ENCODE measurements around the gene ZMAT5.

The ZMAT5 gene

DNA sequence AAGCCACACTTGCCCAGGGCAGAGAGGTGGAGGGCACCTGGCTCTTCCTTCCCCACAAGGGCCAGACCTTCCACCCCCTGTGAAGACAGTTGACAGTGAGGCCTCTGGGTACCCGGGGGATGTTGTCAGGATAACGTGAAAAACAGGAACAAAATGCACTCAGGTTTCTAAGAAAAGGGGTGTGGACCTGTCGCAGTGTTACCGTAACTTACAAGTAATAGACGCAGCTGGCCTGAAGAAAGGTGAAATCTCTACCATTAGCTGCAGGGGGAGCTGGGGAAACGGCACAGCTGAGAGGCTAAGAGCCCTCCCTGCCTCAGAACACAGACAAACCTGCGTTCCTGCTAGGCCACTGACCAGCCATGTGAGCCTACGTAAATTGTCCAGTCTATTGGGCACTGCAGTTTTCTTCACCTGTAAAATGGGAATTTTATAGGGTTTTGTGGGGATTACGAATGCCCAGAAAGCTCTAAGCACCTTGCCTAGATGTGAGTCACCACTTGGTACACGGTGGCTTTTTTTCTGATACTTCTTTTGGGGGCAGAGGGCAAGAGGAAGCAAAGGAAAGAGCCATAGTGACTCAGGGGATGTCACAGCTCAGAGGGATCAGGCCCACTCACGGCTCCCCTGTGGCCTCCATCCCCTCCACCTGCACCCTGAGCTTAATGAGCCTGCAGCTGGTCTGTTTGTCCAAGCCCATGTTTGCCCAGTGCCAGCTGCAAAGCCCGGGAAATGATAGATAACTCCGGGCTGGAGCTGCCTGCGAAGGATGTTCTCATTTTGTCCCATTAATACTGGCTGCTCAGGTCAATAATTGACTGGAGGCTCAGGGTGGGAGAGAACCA lies 65.4 kb downstream of the ZMAT5 start:
- no peak for DNase-seq (ENCODE audit: low read depth, low spot score)
- no peak overlapping the region for H3K4me3 ChIP-seq (ENCODE audit: low read length)

- H3K4me3 ChIP-seq (ENCODE audit: low read length) = no peak overlapping the region
- DNase-seq (ENCODE audit: low read depth, low spot score) = no peak
These were observed 66.0 kb downstream of the ZMAT5 start for GRCh38 chr22:29700900-29701154.

GRCh38 chr22:29700206-29700899 lies 66.5 kb downstream of the ZMAT5 start:
- H3K4me3 ChIP-seq (ENCODE audit: low read length) = no peak overlapping the region
- DNase-seq (ENCODE audit: low read depth, low spot score) = no peak

- DNase-seq (ENCODE audit: low read depth, low spot score) = no peak
- no peak overlapping the region for H3K4me3 ChIP-seq (ENCODE audit: low read length)
These were observed 68.8 kb downstream of the ZMAT5 start for GRCh38 chr22:29697853-29698598.

- DNase-seq (ENCODE audit: low read depth, low spot score) = no peak
- no peak overlapping the region for H3K4me3 ChIP-seq (ENCODE audit: low read length)
These were observed 71.5 kb downstream of the ZMAT5 start for GRCh38 chr22:29695129-29695926.

DNA sequence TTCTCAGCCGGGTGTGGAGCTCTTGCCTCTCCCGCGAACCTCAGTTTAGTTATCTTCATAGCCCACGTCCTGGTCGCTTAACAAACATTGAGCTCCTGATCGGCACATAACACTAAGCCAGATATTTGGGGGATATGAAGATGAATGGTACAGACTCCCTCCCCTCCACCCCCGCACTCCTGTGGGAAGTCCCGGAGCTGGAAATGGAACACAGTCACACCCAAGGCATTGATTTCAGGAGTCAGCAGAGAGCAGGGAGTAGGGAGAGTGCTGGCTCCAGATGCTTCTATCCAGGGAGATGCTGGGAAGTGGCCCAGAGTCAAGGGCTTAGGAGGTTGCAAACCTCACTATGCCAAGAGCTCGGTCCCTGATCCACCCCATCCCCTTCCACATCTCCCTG lies 73.1 kb downstream of the ZMAT5 start:
- no peak overlapping the region for H3K4me3 ChIP-seq (ENCODE audit: low read length)
- no peak for DNase-seq (ENCODE audit: low read depth, low spot score)

DNA sequence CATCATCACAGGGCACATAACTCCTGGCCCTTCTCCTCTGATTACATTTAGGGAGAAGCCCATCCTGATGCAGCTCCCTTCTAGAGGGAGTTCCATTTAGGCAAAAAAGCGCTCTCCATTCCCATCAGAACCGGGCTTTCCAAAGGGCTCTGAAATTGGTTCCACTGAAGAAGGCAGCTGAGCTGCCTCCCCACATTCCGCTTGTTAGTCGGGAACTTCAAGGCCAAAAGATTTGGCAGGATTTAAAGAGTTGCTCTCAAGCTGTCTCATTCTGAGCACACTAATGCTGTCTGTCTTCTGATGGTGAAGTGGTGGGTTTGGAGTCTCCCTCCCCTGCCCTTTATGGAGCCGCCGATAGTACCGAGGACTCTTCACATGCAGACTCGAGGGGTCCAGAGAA lies 73.6 kb downstream of the ZMAT5 start:
- no peak for DNase-seq (ENCODE audit: low read depth, low spot score)
- no peak overlapping the region for H3K4me3 ChIP-seq (ENCODE audit: low read length)

GRCh38 chr22:29692327-29692640 lies 74.5 kb downstream of the ZMAT5 start:
- peak; percentile 28 for DNase-seq (ENCODE audit: low read depth, low spot score)
- H3K4me3 ChIP-seq (ENCODE audit: low read length) = no peak overlapping the region

DNA sequence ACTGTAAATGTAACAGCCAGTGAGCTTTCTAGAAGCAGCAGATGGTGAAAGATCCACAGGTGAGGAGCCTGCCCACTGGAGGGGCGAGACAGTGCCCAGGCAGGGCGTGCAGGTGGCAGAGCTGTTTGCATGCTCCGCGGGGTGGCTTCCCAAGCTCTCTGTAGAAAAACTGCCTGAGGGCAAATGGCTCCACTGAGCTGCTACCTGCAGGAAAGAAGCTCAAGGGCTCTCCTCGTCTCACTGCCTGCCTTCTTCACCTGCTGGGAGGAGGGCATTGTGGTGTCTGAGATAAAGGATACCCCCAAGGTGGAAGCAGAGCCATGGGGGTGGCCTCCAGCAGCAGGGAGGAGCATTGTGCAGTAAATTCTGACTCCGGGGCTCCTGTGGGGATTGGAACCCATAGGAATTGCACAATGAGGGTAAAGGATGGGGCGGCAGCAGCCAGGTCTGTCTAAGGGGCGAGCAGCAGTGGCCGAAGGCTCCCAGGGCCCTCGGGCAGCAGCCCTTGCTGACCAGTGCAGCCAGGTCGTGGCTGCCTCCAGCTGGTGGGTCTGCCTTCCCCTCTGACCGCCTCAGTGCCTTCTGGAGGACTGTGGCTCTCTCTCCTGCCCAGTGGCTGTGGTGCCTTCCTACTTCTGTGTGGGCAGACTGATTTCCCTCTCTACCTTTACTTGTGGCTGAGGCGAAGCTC lies 75.0 kb downstream of the ZMAT5 start:
- H3K4me3 ChIP-seq (ENCODE audit: low read length) = no peak overlapping the region
- no peak for DNase-seq (ENCODE audit: low read depth, low spot score)

GRCh38 chr22:29690476-29690875 lies 76.3 kb downstream of the ZMAT5 start:
- DNase-seq (ENCODE audit: low read depth, low spot score) = no peak
- H3K4me3 ChIP-seq (ENCODE audit: low read length) = no peak overlapping the region

- DNase-seq (ENCODE audit: low read depth, low spot score) = peak; percentile 41
- no peak overlapping the region for H3K4me3 ChIP-seq (ENCODE audit: low read length)
These were observed 77.0 kb downstream of the ZMAT5 start for GRCh38 chr22:29689880-29690213.

DNA sequence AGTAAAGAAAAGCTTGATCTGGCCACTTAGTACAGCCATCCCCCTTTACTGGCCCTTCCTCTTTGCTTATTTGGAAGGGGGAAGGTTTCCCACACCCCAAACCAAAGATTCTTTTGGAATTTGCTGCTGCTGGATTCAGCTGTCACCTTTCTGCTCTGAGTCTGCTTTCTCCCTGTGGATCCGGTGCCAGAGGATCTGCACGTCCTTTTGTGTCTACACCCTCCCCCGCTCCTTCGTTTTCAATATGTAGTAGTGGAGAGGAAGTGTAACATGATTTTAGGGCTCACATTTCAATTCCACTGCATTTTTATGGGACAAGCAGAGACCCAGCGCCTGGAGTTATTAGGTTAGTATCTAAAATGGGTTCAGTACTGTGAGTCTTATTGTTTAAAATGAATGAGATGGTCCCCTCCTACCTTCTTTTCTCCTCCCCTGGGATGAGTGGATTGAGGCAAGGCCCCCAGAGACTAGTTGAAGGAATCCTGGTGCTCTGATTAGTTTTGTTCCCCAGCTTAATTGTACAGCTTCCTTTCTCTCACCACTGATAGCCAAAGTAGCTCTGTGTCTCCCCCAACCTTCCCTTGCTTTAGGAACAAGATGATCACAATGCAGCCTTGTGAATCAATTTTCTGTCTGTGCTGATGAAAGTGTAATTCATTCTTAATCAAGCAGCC lies 77.5 kb downstream of the ZMAT5 start:
- DNase-seq (ENCODE audit: low read depth, low spot score) = no peak

DNA sequence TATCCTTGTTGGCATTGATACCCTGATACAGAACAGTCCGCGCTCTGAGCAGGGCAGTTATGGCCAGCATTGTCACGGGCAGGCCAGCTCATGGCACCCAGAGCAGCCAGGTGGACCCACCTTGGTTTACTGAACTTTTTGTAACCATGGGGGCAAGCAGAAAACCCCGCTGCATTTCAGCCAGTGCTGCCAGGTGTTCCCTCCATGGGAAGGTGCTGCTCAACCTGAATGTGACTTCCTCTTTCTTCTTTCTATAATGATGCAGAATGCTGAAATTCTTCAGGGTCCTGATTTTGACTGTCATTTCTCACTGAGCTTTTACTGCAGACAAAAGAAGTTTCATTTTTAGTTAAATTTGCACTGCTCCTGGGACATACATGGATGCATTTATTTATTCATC lies 82.6 kb downstream of the ZMAT5 start:
- no peak for DNase-seq (ENCODE audit: low read depth, low spot score)
- no peak overlapping the region for H3K4me3 ChIP-seq (ENCODE audit: low read length)

More for the DNA sequence above, 77.5 kb downstream of the ZMAT5 start:
- H3K4me3 ChIP-seq (ENCODE audit: low read length) = no peak overlapping the region

- H3K4me3 ChIP-seq (ENCODE audit: low read length) = no peak overlapping the region
- no peak for DNase-seq (ENCODE audit: low read depth, low spot score)
These were observed 83.3 kb downstream of the ZMAT5 start for GRCh38 chr22:29683536-29683935.

Measured in Jurkat, Clone E6-1 (cell line).